GM12865 (cell line): Measurements from ENCODE around the gene MYOCOS.

Source experiments
- DNase-seq: peaks from one replicate; pipeline ENCODE4 v3.0.0; 2010; ENCODE audit warnings: low read depth
- H3K4me3 ChIP-seq: 2 replicates; pipeline ENCODE4 v1.5.1; 2011; ENCODE audit warnings: mild to moderate bottlenecking, low read depth, low read length, control low read depth
- CTCF ChIP-seq: IDR thresholded peaks from 2 replicates; pipeline ENCODE4 v1.5.1; 2011; ENCODE audit warnings: low read length, control low read depth, low read depth, inconsistent platforms; ENCODE audit not compliant: insufficient read depth; ENCODE audit errors: missing control alignments

Gene MYOCOS

GRCh38 chr1:171637928-171638576 lies 16.0 kb downstream of the MYOCOS start:
- TF ChIP-seq CTCF = no peak
- DNase-seq = no peak

GRCh38 chr1:171640225-171640624 lies 18.2 kb downstream of the MYOCOS start:
- no peak for TF ChIP-seq CTCF
- H3K4me3 ChIP-seq = no peak overlapping the region
- no peak for DNase-seq

More at GRCh38 chr1:171637928-171638576, 16.0 kb downstream of the MYOCOS start:
- no peak overlapping the region for H3K4me3 ChIP-seq

- no peak overlapping the region for H3K4me3 ChIP-seq
- no peak for DNase-seq
- no peak for TF ChIP-seq CTCF
These were observed 19.2 kb downstream of the MYOCOS start for GRCh38 chr1:171641076-171641864.

- no peak for TF ChIP-seq CTCF
- no peak overlapping the region for H3K4me3 ChIP-seq
- DNase-seq = no peak
These were observed 20.2 kb downstream of the MYOCOS start for GRCh38 chr1:171642197-171642596.

GRCh38 chr1:171643156-171643555 lies 21.1 kb downstream of the MYOCOS start:
- no peak for DNase-seq
- H3K4me3 ChIP-seq = no peak overlapping the region
- TF ChIP-seq CTCF = no peak

GRCh38 chr1:171644805-171645483 lies 22.9 kb downstream of the MYOCOS start:
- H3K4me3 ChIP-seq = no peak overlapping the region
- TF ChIP-seq CTCF = peak; percentile 81
- peak; percentile 84 for DNase-seq
